Measurements from ENCODE around the gene PSMD12. TPM values are rescaled to one million over a fixed set of nuclear protein-coding genes. Genes with fewer than 3 reads are reported as not detected.

The PSMD12 gene
- total RNA-seq, 1 donor from 2014 or later: 31.8 TPM

DNA sequence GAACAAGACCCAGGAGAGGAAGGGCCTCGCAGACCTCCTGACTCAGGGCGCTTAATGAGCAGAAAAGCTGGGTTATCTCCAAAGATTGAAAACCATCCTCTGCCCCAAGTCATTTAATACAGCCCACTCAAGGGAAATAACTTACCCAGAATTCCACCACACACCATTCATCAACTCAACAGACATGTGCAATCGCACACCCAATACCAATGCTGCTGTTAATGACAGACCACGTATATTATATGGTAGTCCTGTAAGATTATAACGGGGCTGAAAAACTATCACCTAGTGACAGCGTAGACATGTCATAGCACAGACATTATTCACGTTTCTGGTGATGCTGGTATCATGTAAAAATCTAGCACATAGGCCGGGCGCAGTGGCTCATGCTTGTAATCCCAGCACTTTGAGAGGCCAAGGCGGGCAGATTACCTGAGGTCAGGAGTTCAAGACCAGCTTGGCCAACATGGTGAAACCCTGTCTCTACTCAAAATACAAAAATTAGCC is 68.9 kb downstream of the PSMD12 start:
- DNase-seq (ENCODE audit: low spot score in 2 of 2): no peak
- Histone ChIP-seq H3K36me3 (no peaks in the 10 kb centered on the region), H3K4me3 (no peak overlapping the region), H3K9me3 (no peaks in the 10 kb centered on the region), H3K27ac (no peak overlapping the region), H3K4me1 (no peaks in the 10 kb centered on the region), H3K27me3 (no peaks in the 10 kb centered on the region)
- intact Hi-C loops (cut with DNase I): no loop called here
- no peak for TF ChIP-seq CTCF (IDR thresholded peaks at IDR 0.05)

DNA sequence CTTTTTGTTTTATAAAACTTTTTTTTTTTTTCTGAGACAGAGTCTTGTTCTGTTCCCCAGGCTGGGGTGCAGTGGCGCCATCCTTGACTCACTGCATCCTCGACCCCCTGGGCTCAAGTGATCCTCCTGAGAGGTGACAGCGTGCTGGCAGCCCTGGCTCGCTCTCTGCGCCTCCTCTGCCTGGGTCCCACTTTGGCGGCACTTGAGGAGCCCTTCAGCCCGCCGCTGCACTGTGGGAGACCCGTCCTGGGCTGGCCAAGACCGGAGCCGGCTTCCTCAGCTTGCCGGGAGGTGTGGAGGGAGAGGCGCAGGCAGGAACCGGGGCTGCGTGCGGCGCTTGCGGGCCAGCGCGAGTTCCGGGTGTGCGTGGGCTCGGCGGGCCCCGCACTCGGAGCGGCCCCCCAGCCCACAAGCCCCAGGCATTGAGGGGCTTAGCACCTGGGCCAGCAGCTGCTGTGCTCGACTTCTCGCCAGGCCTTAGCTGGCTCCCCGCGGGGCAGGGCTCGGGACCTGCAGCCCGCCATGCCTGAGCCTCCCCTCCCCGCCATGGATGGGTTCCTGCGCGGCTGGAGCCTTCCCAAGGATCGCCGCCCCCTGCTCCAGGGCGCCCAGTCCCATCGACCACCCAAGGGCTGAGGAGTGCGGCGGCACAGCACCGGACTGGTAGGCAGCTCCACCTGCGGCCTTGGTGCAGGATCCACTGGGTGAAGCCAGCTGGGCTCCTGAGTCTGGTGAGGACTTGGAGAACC is 71.8 kb downstream of the PSMD12 start:
- Histone ChIP-seq H3K4me1 (peaks cover 0 to 5% of the 10 kb centered on the region in 2 donors), H3K36me3 (no peaks in the 10 kb centered on the region), H3K27ac (no peak overlapping the region), H3K9me3 (no peaks in the 10 kb centered on the region), H3K27me3 (no peaks in the 10 kb centered on the region), H3K4me3 (no peak overlapping the region)
- TF ChIP-seq CTCF (IDR thresholded peaks at IDR 0.05): no peak
- intact Hi-C loops (cut with DNase I): no loop called here
- DNase-seq (ENCODE audit: low spot score in 2 of 2): no peak

GRCh38 chr17:67293251-67294203 is 72.8 kb downstream of the PSMD12 start:
- Histone ChIP-seq H3K36me3 (no peaks in the 10 kb centered on the region), H3K27me3 (no peaks in the 10 kb centered on the region), H3K27ac (no peak overlapping the region), H3K9me3 (no peaks in the 10 kb centered on the region), H3K4me3 (no peak overlapping the region), H3K4me1 (peaks cover 0 to 6% of the 10 kb centered on the region in 2 donors)
- peak in 1 of 2 donors; percentile 79 for DNase-seq (ENCODE audit: low spot score in 2 of 2)
- TF ChIP-seq CTCF (IDR thresholded peaks at IDR 0.05): peak; percentile 52 to 68 (median 56)
- intact Hi-C loops (cut with DNase I): no loop called here

GRCh38 chr17:67290711-67291291 is 75.6 kb downstream of the PSMD12 start:
- Histone ChIP-seq H3K27ac (no peak overlapping the region), H3K4me1 (peaks cover 0 to 6% of the 10 kb centered on the region in 2 donors), H3K36me3 (no peaks in the 10 kb centered on the region), H3K9me3 (no peaks in the 10 kb centered on the region), H3K27me3 (no peaks in the 10 kb centered on the region), H3K4me3 (no peak overlapping the region)
- intact Hi-C loops (cut with DNase I): no loop called here
- peak in 1 of 3 experiments; percentile 5 for TF ChIP-seq CTCF (IDR thresholded peaks at IDR 0.05)
- no peak for DNase-seq (ENCODE audit: low spot score in 2 of 2)

DNA sequence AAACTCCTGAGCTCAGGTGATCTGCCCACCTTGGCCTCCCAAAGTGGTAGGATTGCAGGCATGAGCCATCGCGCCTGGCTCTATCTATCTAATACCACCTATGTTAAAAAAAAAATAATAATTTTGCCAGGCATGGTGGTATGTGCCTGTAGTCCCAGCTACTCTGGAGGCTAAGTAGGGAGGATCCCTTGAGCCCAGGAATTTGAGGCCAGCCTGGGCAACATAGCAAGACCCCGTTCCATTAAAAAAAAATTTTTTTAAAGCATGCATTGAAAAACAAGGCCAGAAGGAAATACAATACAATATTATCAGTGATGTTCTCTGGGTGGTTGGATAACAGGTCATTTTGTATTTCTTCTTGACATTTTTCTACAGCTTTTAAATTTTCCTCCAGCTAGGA is 76.1 kb downstream of the PSMD12 start:
- H3K36me3 ChIP-seq: no peaks in the 10 kb centered on the region
- peaks cover 0 to 6% of the 10 kb centered on the region in 2 donors for H3K4me1 ChIP-seq
- DNase-seq (ENCODE audit: low spot score in 2 of 2): no peak
- H3K27ac ChIP-seq: no peak overlapping the region
- intact Hi-C loops (cut with DNase I): no loop called here
- no peaks in the 10 kb centered on the region for H3K9me3 ChIP-seq
- H3K4me3 ChIP-seq: no peak overlapping the region
- TF ChIP-seq CTCF (IDR thresholded peaks at IDR 0.05): no peak
- H3K27me3 ChIP-seq: no peaks in the 10 kb centered on the region
